ENCODE measurements around the gene CLSTN1.

DNA sequence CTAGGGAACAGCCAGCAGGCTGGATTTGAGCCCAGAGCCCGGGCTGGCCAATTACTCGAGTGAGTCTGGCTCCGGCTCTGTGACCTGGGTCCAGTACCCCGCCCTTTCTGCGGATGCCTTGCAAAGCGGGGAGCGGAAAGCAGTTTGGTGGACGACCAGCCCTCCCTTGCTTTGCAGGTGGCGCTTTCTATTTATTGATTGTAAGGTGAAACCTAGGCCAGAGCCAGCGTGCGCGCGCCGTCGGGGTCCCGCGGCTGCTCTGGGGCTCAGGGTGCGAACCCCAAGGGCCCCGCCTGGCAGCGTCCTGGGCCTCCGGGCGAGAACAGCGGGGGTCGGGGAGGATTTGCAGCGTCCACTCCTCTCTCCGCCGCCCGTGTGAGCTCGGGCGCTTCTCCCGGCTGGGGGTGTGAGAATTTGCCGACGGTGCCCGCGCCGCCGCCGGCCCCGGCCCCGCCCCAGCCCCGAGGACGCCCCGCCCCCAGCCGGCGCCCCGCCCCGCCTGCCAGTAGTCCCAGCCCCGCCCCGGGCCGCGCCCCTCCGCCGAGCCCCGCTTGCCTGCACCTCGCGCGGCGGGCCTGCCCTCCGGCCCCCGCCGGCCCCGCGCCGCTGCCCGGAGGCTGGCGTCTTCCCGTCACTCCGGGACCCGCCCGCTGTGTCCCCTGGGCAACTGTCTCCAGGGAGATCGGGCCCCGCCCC is 134.6 kb downstream of the CLSTN1 start:
- TF ChIP-seq, protein P1, sequence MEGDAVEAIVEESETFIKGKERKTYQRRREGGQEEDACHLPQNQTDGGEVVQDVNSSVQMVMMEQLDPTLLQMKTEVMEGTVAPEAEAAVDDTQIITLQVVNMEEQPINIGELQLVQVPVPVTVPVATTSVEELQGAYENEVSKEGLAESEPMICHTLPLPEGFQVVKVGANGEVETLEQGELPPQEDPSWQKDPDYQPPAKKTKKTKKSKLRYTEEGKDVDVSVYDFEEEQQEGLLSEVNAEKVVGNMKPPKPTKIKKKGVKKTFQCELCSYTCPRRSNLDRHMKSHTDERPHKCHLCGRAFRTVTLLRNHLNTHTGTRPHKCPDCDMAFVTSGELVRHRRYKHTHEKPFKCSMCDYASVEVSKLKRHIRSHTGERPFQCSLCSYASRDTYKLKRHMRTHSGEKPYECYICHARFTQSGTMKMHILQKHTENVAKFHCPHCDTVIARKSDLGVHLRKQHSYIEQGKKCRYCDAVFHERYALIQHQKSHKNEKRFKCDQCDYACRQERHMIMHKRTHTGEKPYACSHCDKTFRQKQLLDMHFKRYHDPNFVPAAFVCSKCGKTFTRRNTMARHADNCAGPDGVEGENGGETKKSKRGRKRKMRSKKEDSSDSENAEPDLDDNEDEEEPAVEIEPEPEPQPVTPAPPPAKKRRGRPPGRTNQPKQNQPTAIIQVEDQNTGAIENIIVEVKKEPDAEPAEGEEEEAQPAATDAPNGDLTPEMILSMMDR (IDR thresholded peaks at IDR 0.05): no peak
- TF ChIP-seq, protein P2, sequence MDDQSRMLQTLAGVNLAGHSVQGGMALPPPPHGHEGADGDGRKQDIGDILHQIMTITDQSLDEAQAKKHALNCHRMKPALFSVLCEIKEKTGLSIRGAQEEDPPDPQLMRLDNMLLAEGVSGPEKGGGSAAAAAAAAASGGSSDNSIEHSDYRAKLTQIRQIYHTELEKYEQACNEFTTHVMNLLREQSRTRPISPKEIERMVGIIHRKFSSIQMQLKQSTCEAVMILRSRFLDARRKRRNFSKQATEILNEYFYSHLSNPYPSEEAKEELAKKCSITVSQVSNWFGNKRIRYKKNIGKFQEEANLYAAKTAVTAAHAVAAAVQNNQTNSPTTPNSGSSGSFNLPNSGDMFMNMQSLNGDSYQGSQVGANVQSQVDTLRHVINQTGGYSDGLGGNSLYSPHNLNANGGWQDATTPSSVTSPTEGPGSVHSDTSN (IDR thresholded peaks at IDR 0.05): no peak
- no peak for TF ChIP-seq TEAD4 (IDR thresholded peaks at IDR 0.05; ENCODE audit: borderline replicate concordance, insufficient read depth)
- TF ChIP-seq RXRA (IDR thresholded peaks at IDR 0.05; ENCODE audit: borderline replicate concordance, low read depth): no peak
- no peak for TF ChIP-seq RCOR1 (IDR thresholded peaks at IDR 0.05; ENCODE audit: low read length)
- no peak for TF ChIP-seq FOXM1 (IDR thresholded peaks at IDR 0.05; ENCODE audit: low read depth)
- no peak for TF ChIP-seq FOXJ3 (CRISPR knock-in tag; IDR thresholded peaks at IDR 0.05)
- no peak for TF ChIP-seq EP300 (IDR thresholded peaks at IDR 0.05; ENCODE audit: borderline replicate concordance in 1 of 2, low read depth in 1 of 2, low read length in 1 of 2)

Measured in SK-N-SH (cell line).